H1 (cell line): Measurements from ENCODE around the gene GAS2. TPM values are rescaled to one million over a fixed set of nuclear protein-coding genes. Genes with fewer than 3 reads are reported as not detected.

Source experiments
- ATF2 ChIP-seq: IDR thresholded peaks from 2 replicates; pipeline ENCODE4 v1.6.1; 2012; ENCODE audit warnings: low read length, inconsistent platforms
- BACH1 ChIP-seq: IDR thresholded peaks from 2 replicates; pipeline ENCODE4 v1.6.1; 2012; ENCODE audit warnings: low read length, improper control_type of control experiment
- BCL11A ChIP-seq, 2 experiments: IDR thresholded peaks; one replicate each; pipeline ENCODE4 v1.6.1; 2011; ENCODE audit warnings: low read depth in 2 of 2, low read length in 2 of 2, mild to moderate bottlenecking in 2 of 2
- CHD2 ChIP-seq: IDR thresholded peaks from 2 replicates; pipeline ENCODE4 v1.6.1; 2012; ENCODE audit warnings: low read length, improper control_type of control experiment
- CHD7 ChIP-seq: fragments of 300-600 bp; sonication (generic); IDR thresholded peaks from 2 replicates; pipeline ENCODE4 v1.7.1; 2012; ENCODE audit warnings: low read length, moderate library complexity, mild to moderate bottlenecking, inconsistent platforms; ENCODE audit not compliant: insufficient replicate concordance
- RFX5 ChIP-seq: IDR thresholded peaks from 2 replicates; pipeline ENCODE4 v1.6.1; 2011; ENCODE audit warnings: low read depth, low read length, improper control_type of control experiment, borderline replicate concordance
- SIN3A ChIP-seq, 2 experiments: IDR thresholded peaks in 1 of 2; conservative IDR thresholded peaks in 1 of 2; 2 replicates each; pipeline ENCODE4 v1.6.1; 2011 to 2012; ENCODE audit warnings: low read length in 2 of 2, improper control_type of control experiment in 1 of 2, low read depth in 1 of 2, mild to moderate bottlenecking in 1 of 2
- TAF1 ChIP-seq: IDR thresholded peaks from 2 replicates; pipeline ENCODE4 v1.6.1; 2011; ENCODE audit warnings: mild to moderate bottlenecking, low read depth, low read length
- polyA plus RNA-seq, 7 experiments: library from polyadenylated mRNA; depleted of rRNA in 3 of 7; stranded (reverse) in 5 of 7; unstranded in 2 of 7; fragments of >200 nt in 5 of 7; fragments of 200-250 nt in 2 of 7; gene quantifications; 1 replicate in 5 of 7; 2 replicates in 1 of 7; 4 replicates in 1 of 7; pipeline versions ENCODE4 v1.2.1 to v1.2.3, GENCODE V29; 2011 to 2013; ENCODE audit warnings: missing spikeins in 2 of 7, mixed read lengths in 2 of 7
- total RNA-seq: library from RNA; stranded (reverse); fragmentation: NEBNext Ultra II Directional; extraction: Animal tissue kit (Norgen Biotek cat#: 25700); gene quantifications from 2 replicates; pipeline ENCODE4 v1.2.1, GENCODE V29; 2021

The GAS2 gene
- total and polyA plus RNA-seq, 2 of the 8 experiments (the other 6 are each of a cell fraction or from before 2014, with no cell fraction given), result 0.70 to 1.7 TPM

- no peak for TF ChIP-seq BCL11A (IDR thresholded peaks at IDR 0.05; ENCODE audit: low read depth in 2 of 2, low read length in 2 of 2)
- no peak for TF ChIP-seq SIN3A (conservative IDR thresholded peaks at IDR 0.05 in 1 of 2, IDR thresholded peaks at IDR 0.05 in 1 of 2; ENCODE audit: low read depth in 1 of 2, low read length in 2 of 2)
- TF ChIP-seq BACH1, result no peak
- TF ChIP-seq CHD2, result no peak
- TF ChIP-seq ATF2, result no peak
- TF ChIP-seq TAF1, result no peak
- TF ChIP-seq RFX5, result no peak
- no peak for TF ChIP-seq CHD7
Measured at GRCh38 chr11:22779850-22780249, 113.4 kb downstream of the GAS2 start (continued).
